OCI-LY3 (cell line): ENCODE data around the gene TRABD.

Source experiments
- EZH2phosphoT487 ChIP-seq: fragments of 200-600 bp; shearing (Covaris generic); IDR thresholded peaks from 2 replicates; pipeline ENCODE4 v1.6.1; 2018; ENCODE audit warnings: antibody characterized with exemption, mixed run types, low read depth
- TF ChIP-seq, protein P1 (sequence below): fragments of 200-600, 300-600 bp; sonication (generic); IDR thresholded peaks from 2 replicates; pipeline ENCODE4 v1.5.1; 2014; ENCODE audit warnings: antibody characterized with exemption, low read length, low read depth

DNA sequence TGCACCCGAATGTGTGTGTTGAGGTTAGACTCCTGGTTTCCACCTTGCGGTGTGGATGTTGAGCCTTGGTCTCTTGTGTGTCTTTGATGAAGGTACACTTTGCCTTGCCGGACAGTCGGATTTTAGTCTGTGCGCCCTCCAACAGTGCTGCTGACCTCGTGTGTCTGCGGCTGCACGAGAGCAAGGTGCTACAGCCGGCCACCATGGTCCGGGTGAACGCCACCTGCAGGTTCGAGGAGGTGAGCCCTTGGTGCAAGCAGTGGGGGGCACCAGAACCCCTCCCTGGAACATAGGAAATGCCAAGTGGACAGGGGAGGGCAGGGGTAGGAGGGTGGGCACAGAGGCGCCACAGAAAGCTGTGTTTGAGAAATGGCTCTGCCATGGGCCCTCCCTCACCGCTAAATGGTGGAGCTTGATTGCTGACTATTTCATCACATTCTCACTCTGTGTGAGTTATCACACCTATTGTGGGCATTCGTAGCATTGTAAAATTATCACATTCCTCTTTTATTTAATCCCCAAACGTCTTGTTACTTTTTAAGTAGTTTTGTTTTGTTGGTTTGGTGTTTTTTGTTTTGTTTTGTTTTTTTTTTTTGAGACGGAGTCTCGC, 41.6 kb upstream of the TRABD start:
- TF ChIP-seq, protein P1, sequence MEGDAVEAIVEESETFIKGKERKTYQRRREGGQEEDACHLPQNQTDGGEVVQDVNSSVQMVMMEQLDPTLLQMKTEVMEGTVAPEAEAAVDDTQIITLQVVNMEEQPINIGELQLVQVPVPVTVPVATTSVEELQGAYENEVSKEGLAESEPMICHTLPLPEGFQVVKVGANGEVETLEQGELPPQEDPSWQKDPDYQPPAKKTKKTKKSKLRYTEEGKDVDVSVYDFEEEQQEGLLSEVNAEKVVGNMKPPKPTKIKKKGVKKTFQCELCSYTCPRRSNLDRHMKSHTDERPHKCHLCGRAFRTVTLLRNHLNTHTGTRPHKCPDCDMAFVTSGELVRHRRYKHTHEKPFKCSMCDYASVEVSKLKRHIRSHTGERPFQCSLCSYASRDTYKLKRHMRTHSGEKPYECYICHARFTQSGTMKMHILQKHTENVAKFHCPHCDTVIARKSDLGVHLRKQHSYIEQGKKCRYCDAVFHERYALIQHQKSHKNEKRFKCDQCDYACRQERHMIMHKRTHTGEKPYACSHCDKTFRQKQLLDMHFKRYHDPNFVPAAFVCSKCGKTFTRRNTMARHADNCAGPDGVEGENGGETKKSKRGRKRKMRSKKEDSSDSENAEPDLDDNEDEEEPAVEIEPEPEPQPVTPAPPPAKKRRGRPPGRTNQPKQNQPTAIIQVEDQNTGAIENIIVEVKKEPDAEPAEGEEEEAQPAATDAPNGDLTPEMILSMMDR, result peak; percentile 14
- no peak for TF ChIP-seq EZH2phosphoT487
